SH-SY5Y (cell line): ENCODE results near the gene SNCA.

Experiments
- GATA2 ChIP-seq: IDR thresholded peaks from 2 replicates; pipeline ENCODE4 v1.6.1; 2011; ENCODE audit warnings: mild to moderate bottlenecking, low read depth, low read length
- GATA3 ChIP-seq: IDR thresholded peaks from 2 replicates; pipeline ENCODE4 v1.6.1; 2011; ENCODE audit warnings: low read depth, mild to moderate bottlenecking, low read length, moderate library complexity

GRCh38 chr4:89725268-89725667, 111.7 kb downstream of the SNCA start:
- TF ChIP-seq GATA2 (no peak), GATA3 (no peak)
